ENCODE results near the gene TUB. TPM values are rescaled to one million over a fixed set of nuclear protein-coding genes. Genes with fewer than 3 reads are reported as not detected.

The TUB gene
- polyA plus RNA-seq, 1 of the 3 experiments (the other 2 are of a cell fraction): 11.3 TPM

DNA sequence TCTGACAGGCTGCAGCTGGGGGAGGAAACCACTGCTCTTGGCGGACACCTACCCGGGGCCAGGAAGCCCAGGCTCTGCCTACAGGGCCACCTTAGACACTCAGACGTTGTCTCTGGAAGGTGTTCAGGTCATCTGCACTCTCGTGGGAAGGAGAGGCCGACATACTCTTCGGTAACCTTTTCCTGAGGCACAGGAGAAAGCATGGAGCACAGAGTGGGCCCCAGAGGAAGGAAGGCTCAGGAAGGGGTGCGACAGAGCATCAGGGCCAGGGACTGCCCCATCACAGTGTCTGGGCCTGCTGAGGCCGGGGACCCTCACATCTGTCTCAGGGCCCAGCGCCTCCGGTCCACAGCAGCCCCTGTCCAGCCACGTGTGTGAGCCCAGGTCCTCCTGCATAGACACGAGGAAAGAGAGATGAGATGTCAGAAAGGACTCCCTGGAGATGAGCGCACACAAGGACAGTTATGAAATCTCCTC, 18.2 kb upstream of the TUB start:
- Histone ChIP-seq H3K27me3 (ENCODE audit: insufficient read depth) (no peaks in the 10 kb centered on the region), H3F3A (replicated peaks; ENCODE audit: insufficient read depth) (peaks cover 3% of the 10 kb centered on the region), H3K9ac (no peak overlapping the region), H4K20me1 (ENCODE audit: insufficient read depth) (no peaks in the 10 kb centered on the region), H3K4me3 (ENCODE audit: low read depth in 2 of 2, low read length in 1 of 2) (no peak overlapping the region), H2AFZ (ENCODE audit: low read depth) (no peak overlapping the region), H3K36me3 (replicated peaks in 1 of 2; ENCODE audit: control insufficient read depth in 1 of 2, insufficient read depth in 2 of 2, low read length in 1 of 2) (no peaks in the 10 kb centered on the region), H3K4me1 (ENCODE audit: control insufficient read depth in 1 of 2, insufficient read depth in 2 of 2, low read depth in 1 of 2, low read length in 1 of 2) (peaks cover 0 to 51% of the 10 kb centered on the region in 2 experiments; a peak in 2 of 4 replicates), H3K9me3 (no peaks in the 10 kb centered on the region), H3K9me2 (no peaks in the 10 kb centered on the region), H3K27ac (ENCODE audit: low read depth in 2 of 2, low read length in 1 of 2) (no peak overlapping the region), H3K4me2 (no peak overlapping the region), H3K79me2 (ENCODE audit: insufficient read depth) (no peaks in the 10 kb centered on the region)
- no peak for DNase-seq
- ChIA-PET POLR2A (no interaction called here), CTCF (interaction anchor here (0.6 to 11.8 kb wide), 5 partner anchors 9 to 57 kb away, joined by 3 to 230 read pairs (median 4); no protein-coding TSS in a partner anchor)
- TF ChIP-seq ELF1 (IDR thresholded peaks at IDR 0.05) (no peak), MEF2A (IDR thresholded peaks at IDR 0.05; ENCODE audit: borderline replicate concordance, low read depth) (no peak), CHD2 (IDR thresholded peaks at IDR 0.05; ENCODE audit: low read length, partially characterized antibody) (no peak), POLR2AphosphoS5 (IDR thresholded peaks at IDR 0.05; ENCODE audit: low read depth, low read length) (no peak), JUND (IDR thresholded peaks at IDR 0.05) (no peak), NRF1 (IDR thresholded peaks at IDR 0.05; ENCODE audit: low read depth, low read length) (no peak), RCOR1 (IDR thresholded peaks at IDR 0.05; ENCODE audit: low read length) (no peak), EZH2phosphoT487 (IDR thresholded peaks at IDR 0.05; ENCODE audit: borderline replicate concordance, low read depth) (no peak), EP300 (IDR thresholded peaks at IDR 0.05; ENCODE audit: borderline replicate concordance in 1 of 2, low read depth in 1 of 2, low read length in 1 of 2) (no peak), RXRA (IDR thresholded peaks at IDR 0.05; ENCODE audit: borderline replicate concordance, low read depth) (no peak), MXI1 (IDR thresholded peaks at IDR 0.05; ENCODE audit: low read depth, low read length) (no peak), FOXJ3 (CRISPR knock-in tag; IDR thresholded peaks at IDR 0.05) (no peak)
- TF ChIP-seq, protein P1, sequence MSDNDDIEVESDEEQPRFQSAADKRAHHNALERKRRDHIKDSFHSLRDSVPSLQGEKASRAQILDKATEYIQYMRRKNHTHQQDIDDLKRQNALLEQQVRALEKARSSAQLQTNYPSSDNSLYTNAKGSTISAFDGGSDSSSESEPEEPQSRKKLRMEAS (IDR thresholded peaks at IDR 0.05; ENCODE audit: low read depth): no peak
- TF ChIP-seq, protein P2, sequence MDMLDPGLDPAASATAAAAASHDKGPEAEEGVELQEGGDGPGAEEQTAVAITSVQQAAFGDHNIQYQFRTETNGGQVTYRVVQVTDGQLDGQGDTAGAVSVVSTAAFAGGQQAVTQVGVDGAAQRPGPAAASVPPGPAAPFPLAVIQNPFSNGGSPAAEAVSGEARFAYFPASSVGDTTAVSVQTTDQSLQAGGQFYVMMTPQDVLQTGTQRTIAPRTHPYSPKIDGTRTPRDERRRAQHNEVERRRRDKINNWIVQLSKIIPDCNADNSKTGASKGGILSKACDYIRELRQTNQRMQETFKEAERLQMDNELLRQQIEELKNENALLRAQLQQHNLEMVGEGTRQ (IDR thresholded peaks at IDR 0.05; ENCODE audit: borderline replicate concordance, low read depth, low read length): no peak
- TF ChIP-seq, protein P3, sequence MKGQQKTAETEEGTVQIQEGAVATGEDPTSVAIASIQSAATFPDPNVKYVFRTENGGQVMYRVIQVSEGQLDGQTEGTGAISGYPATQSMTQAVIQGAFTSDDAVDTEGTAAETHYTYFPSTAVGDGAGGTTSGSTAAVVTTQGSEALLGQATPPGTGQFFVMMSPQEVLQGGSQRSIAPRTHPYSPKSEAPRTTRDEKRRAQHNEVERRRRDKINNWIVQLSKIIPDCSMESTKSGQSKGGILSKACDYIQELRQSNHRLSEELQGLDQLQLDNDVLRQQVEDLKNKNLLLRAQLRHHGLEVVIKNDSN (IDR thresholded peaks at IDR 0.05; ENCODE audit: borderline replicate concordance, low read depth): no peak
- TF ChIP-seq, protein P4, sequence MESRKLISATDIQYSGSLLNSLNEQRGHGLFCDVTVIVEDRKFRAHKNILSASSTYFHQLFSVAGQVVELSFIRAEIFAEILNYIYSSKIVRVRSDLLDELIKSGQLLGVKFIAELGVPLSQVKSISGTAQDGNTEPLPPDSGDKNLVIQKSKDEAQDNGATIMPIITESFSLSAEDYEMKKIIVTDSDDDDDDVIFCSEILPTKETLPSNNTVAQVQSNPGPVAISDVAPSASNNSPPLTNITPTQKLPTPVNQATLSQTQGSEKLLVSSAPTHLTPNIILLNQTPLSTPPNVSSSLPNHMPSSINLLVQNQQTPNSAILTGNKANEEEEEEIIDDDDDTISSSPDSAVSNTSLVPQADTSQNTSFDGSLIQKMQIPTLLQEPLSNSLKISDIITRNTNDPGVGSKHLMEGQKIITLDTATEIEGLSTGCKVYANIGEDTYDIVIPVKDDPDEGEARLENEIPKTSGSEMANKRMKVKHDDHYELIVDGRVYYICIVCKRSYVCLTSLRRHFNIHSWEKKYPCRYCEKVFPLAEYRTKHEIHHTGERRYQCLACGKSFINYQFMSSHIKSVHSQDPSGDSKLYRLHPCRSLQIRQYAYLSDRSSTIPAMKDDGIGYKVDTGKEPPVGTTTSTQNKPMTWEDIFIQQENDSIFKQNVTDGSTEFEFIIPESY (IDR thresholded peaks at IDR 0.05; ENCODE audit: borderline replicate concordance, low read depth): no peak
- 91% methylated on average over 8 of the region's 13 CpGs for WGBS (ENCODE audit: low lambda C conversion rate)

Measured in SK-N-SH (cell line).